Activated T-helper 1 cell treated with anti-CD3 and anti-CD28 coated beads, Interleukin-2, amount 50 U/mL, for 16 hours (primary cell): ENCODE results near the gene DNER.
"Not testable (repeated sequence)": the region's sequence is repeated elsewhere in the genome, so short reads cannot be mapped to it uniquely, and the experiment has no call there.

ENCODE experiments used
- DNase-seq, 2 donors: peaks; one replicate each; pipeline ENCODE4 v3.0.0-alpha.2; 2020; ENCODE audit warnings: low read depth in 1 of 2, low spot score in 1 of 2

The DNER gene

DNA sequence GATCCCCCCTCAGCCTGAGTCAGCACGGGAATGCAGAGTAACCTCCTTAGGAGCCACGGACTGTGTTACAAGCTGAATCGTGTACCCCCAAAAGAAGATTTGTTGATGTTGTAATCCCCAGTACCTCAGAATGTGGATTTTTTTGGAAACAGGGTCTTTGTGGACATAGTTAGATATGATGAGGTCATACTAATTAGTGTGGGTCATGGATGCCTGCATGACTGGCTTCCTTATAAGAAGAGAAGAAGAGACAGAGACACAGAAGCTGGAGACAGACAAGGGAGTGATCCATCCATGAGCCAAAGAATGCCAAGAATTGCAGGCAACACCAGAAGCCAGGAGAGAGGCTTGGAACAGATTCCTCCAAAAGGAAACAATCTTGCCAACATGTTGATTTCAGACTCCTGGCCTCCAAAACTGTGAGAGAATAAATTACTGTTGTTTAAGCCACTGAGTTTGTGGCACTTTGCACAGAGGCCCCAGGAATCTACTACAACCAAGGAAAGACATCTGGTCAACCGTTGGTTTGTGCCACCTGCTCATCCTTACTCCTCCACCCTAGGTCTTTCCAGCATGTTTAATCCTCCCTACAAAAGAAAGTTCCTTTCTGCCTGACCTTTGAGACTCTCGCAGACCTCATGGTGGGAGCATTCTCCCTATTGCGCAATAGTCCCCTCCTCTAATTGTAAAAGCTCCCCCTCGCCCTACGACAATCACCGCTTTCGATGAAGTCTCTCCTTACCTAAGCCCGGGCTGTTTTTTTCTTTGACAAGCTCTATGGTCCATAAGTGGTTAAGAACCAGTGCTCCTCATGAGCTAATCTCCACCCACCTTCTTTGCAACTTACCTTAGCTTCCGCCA lies 91.6 kb downstream of the DNER start:
- no peak for DNase-seq

DNA sequence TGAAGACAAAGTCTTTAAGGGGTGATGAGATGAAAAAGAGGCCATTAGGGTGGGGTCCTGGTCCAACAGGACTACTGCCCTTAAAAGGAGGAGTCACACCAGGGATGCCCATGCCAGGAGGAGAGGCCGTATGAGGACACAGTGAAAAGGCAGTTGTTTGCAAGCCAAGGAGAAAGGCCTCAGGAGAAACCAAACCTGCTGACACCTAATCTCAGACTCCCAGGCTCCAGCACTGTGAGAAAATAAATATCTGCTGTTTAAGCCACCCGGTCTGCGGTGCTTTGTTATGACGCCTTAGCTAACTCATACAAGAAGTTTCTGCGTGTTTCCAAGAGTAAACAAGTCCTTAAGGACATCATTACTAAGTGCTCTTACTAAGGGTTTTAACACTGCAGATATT lies 93.6 kb downstream of the DNER start:
- no peak for DNase-seq

- no peak for DNase-seq
Measured at GRCh38 chr2:229620289-229620688, 94.1 kb downstream of the DNER start.

- DNase-seq: no peak
Measured at GRCh38 chr2:229616433-229616832, 97.9 kb downstream of the DNER start.

- DNase-seq: not testable (repeated sequence)
Measured at GRCh38 chr2:229614021-229614420, 100.3 kb downstream of the DNER start.

GRCh38 chr2:229612384-229612971 lies 101.9 kb downstream of the DNER start:
- no peak for DNase-seq

GRCh38 chr2:229611360-229611759 lies 103.0 kb downstream of the DNER start:
- no peak for DNase-seq

DNA sequence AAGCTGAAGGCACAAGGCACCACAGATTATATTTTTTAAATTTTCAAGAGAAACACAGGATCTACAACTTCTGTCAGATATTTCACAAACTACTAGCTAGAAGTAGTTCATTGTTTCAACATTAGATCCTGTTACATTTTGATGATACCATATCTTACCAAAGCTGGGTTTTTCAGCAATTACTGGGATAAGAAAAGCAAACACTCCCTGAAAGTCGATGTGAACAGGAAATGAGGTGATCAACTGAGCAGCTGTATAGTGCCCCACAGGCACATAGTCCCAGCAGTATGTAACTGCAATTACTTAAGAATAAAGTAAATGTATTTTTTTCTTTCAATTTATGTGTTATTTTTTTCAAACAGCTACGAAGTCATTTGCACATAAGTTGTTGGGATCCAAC lies 103.5 kb downstream of the DNER start:
- no peak for DNase-seq

DNA sequence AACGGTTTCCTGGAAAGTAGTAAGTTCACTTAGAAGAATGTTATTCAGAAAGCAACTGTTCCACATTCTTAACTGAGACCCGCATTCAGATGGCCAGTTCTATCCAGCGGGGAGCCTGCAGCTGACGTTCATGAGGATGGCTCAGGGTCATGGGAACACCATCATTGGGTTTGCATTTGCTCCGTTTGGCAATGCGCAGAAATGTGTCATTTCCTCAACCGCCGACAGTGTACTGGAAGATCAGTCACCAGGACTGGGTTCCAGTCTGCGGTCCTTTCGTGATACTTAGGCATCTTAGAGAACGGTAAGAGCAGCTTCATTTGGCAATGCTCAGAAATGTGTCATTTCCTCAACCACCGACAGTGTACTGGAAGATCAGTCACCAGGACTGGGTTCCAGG lies 104.0 kb downstream of the DNER start:
- no peak for DNase-seq

GRCh38 chr2:229601936-229602335 lies 112.4 kb downstream of the DNER start:
- DNase-seq: no peak

DNA sequence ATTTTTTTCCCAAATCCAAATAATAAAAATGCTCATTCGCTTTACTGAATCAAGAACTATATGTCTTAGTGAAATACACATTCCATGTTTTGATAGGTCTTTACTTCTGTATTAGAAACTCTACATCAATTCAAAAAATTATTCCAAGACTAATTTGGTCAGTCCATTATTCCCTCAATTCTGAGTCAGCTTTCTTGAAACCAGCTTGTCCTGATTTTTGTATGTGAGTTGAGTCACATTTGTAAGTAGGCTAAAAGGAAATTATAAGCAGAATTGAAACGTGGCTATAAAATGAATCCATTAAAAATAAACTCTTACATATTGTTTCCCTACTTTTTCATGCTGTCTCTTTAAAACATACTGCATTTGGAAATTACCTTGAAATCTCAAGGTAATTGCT lies 113.0 kb downstream of the DNER start:
- no peak for DNase-seq

GRCh38 chr2:229598227-229598626 lies 116.1 kb downstream of the DNER start:
- DNase-seq: no peak

- DNase-seq: no peak
Measured at GRCh38 chr2:229596796-229597195, 117.6 kb downstream of the DNER start.

GRCh38 chr2:229591611-229592010 lies 122.7 kb downstream of the DNER start:
- no peak for DNase-seq

DNA sequence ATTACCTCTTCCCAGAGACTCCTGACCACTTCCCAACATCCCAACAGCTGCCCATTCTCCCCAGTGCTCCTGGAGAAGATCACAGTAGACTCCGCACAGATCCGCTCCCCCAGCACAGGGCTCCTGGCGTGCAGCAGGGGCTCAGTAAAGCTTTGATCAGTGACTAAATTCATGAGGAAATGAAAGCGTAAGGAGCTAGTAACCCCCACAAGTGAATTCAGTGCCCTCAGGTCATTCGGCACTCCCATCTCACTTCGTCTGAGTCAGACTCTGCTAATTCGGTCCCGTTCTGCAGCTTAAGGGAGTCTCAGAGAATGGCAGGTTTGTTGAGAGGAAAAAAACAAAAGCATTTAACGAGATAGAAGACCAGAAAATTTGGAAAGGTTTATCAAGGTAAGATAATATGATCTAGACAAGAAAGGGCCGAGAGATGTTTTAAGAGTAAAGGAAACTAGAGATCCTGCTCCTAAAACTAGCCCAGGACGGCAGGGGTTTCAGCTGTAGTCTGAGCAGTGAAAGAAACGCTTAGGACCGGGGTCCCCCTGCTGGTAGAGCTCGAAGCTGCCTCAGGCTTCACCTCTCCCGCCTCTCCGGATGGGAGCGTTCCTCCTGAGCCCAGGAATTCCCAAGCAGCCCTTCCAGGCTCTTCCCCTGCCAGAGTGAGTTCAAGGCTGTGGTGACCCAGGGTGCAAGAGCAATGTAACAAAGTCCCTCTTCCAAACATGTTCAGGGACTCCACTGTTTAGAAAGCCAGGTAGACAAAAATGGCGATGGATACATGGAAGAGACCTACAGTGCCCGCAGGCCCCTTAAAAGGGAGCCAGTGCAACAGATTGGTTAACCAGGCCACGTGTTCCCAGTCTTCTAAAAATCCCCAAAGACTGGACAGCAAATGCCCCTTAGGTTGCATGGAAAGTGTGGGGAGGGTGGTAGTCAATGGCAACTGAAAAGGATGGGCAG lies 127.3 kb downstream of the DNER start:
- no peak for DNase-seq

DNA sequence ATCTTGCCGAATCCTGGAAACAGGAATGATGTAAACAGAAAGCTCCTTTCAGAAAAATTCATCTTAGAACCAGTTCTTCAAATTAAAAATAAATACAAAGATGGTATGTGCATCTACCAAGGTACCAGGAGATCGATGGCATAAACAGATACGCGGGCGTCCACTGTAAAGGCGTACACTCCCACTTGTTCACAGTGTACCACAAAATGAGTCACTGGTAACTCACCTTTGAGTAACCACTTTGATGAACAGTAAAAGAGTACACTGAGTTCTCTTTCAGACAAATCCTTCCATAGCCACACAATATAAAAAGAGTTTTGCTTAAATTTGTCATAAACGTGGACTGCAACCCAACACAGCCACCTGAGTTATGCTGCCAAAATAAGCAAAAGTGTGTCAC lies 128.3 kb downstream of the DNER start:
- no peak for DNase-seq

DNA sequence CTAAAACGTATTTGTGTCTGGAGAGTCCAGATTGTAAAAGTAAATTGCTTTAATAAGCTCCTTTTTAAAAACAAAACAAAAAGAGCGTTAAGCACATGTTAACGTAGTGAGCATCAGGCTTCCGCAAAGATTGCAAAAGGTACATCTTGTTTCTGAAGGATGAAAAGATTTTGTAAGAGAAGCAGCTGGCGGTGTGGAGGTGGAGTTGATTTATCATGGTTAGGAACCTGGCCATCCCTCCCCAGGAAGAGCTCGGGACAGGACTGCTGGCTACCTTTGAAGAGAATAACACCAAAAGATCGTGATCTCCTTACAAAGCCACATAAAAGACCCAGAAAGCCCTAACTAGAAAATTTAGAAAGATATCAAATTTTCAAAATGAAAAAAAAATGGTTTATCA lies 132.2 kb downstream of the DNER start:
- DNase-seq: no peak

DNA sequence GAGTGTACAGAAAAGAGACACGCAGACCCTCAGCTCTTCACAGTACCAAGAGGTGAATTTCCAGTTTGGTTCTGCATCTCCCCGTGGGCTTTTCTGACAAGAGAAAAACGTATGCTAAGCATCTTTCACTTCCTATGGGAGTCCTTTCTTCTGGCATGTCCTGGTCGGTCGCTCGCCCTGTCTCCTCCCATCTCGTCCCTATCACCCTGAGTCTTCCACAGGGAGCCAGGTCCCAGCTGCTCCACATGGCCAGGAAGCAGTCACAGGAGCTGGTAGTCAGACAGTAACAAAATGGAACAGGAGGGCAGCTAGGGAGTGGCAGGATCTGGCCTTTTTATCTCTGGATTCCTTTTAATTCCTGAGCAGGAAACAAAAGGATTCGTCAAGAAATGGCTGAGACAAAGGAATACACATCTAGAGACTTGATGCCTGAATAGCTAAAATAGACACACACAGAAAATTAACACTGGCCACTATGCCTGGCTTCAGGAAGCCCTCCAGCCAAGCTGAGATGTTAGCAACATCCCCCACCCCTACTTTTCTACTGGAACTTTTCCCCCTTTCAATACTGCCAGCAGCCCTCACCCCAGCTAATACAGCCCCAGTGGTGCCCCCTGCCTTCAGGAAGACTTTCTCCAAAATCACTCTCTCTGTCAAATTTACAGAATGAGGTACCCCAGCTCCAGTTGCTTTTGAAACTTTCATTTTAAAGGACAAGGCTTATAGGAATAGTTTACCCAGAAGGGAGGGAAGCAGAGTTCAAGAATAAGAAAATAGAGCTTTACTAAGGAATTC lies 136.1 kb downstream of the DNER start:
- no peak for DNase-seq

- no peak for DNase-seq
Measured at GRCh38 chr2:229575569-229576315, 138.6 kb downstream of the DNER start.
